HUES48 (cell line): ENCODE results near the gene DGLUCY.
"Not testable (repeated sequence)": the region's sequence is repeated elsewhere in the genome, so short reads cannot be mapped to it uniquely, and the experiment has no call there.

ENCODE experiments used
- H3K27ac ChIP-seq: one replicate; pipeline ENCODE4 v1.7.0; 2013; ENCODE audit warnings: low read depth, low read length, inconsistent platforms
- H3K27me3 ChIP-seq: 2 replicates; pipeline ENCODE4 v1.6.1; 2013; ENCODE audit warnings: mild to moderate bottlenecking, low read length; ENCODE audit not compliant: control insufficient read depth, insufficient read depth
- H3K36me3 ChIP-seq: 2 replicates; pipeline ENCODE4 v1.6.1; 2013; ENCODE audit warnings: low read length; ENCODE audit not compliant: control insufficient read depth, insufficient read depth
- H3K4me1 ChIP-seq: 2 replicates; pipeline ENCODE4 v1.6.1; 2013; ENCODE audit warnings: mild to moderate bottlenecking, low read length; ENCODE audit not compliant: control insufficient read depth, insufficient read depth
- H3K4me3 ChIP-seq: 2 replicates; pipeline ENCODE4 v1.5.1; 2013; ENCODE audit warnings: mild to moderate bottlenecking, low read depth, low read length
- H3K9ac ChIP-seq: 2 replicates; pipeline ENCODE4 v1.6.1; 2013; ENCODE audit warnings: mild to moderate bottlenecking, low read depth, low read length, moderate library complexity
- H3K9me3 ChIP-seq: 2 replicates; pipeline ENCODE4 v1.6.1; 2013; ENCODE audit warnings: low read length; ENCODE audit not compliant: control insufficient read depth, insufficient read depth

Gene DGLUCY, protein sequence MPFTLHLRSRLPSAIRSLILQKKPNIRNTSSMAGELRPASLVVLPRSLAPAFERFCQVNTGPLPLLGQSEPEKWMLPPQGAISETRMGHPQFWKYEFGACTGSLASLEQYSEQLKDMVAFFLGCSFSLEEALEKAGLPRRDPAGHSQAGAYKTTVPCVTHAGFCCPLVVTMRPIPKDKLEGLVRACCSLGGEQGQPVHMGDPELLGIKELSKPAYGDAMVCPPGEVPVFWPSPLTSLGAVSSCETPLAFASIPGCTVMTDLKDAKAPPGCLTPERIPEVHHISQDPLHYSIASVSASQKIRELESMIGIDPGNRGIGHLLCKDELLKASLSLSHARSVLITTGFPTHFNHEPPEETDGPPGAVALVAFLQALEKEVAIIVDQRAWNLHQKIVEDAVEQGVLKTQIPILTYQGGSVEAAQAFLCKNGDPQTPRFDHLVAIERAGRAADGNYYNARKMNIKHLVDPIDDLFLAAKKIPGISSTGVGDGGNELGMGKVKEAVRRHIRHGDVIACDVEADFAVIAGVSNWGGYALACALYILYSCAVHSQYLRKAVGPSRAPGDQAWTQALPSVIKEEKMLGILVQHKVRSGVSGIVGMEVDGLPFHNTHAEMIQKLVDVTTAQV

GRCh38 chr14:91113829-91114078, at the start of gene DGLUCY:
DGLUCY (plus strand) TSS chr14:91114073; CDS start chr14:91160295, 46,222 bp downstream.
- no peaks in the 10 kb centered on the region for H3K9me3 ChIP-seq
- H3K4me1 ChIP-seq, result peaks cover 34% of the 10 kb centered on the region
- H3K36me3 ChIP-seq, result no peaks in the 10 kb centered on the region
- H3K4me3 ChIP-seq, result peak within 1 kb of the TSS; percentile 42
- H3K27me3 ChIP-seq, result no peaks in the 10 kb centered on the region
- peak within 1 kb of the TSS; percentile 58 for H3K9ac ChIP-seq
- peak within 1 kb of the TSS; percentile 94 for H3K27ac ChIP-seq

DNA sequence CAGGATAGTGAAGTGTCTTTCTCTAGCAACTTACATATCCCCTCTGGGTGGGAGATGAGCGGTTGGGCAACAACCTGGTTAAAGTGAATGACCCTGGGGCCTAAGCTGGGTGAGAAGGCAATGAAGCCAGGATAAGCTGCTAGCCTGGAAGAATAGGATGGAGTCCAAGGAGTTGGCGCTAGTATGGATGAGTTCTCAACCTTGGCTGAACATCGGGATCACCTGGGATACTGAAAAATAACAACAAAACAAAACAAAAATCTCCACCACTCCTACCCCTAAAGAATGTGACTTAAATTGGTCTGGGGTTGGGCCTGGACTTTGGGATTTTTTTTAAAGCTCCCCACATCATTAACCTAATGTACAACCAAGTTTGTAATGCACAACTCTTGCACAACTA, 48.6 kb upstream of the DGLUCY start:
- Histone ChIP-seq H3K9ac (no peak overlapping the region), H3K4me3 (no peak overlapping the region), H3K9me3 (no peaks in the 10 kb centered on the region), H3K27me3 (no peaks in the 10 kb centered on the region), H3K27ac (no peak overlapping the region), H3K4me1 (0 out of 2 replicates have a peak, but pooled peaks cover 5% of the 10 kb centered on the region), H3K36me3 (no peaks in the 10 kb centered on the region)

DNA sequence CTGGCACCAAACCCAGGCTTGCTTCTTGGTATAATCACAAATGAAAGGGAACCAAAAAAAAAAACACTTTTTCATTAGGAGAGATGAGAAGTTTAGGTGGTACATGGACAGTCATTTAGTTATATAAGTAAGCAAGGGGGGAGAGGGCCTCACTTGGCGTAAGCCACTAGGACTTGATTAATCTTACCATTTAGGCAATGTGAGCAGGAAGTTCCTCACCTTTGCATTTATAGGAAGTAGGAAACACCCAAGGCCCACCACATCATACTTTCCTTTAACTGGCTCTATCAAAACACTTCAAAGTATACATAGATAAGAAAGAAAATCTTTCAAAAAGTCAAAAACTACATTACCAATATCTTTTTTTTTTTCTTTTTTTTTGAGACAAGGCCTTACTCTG, 46.7 kb upstream of the DGLUCY start:
- no peak overlapping the region for H3K27ac ChIP-seq
- H3K4me1 ChIP-seq, result no peaks in the 10 kb centered on the region
- H3K9me3 ChIP-seq, result no peaks in the 10 kb centered on the region
- no peak overlapping the region for H3K4me3 ChIP-seq
- no peak overlapping the region for H3K9ac ChIP-seq
- no peaks in the 10 kb centered on the region for H3K27me3 ChIP-seq
- H3K36me3 ChIP-seq, result no peaks in the 10 kb centered on the region

DNA sequence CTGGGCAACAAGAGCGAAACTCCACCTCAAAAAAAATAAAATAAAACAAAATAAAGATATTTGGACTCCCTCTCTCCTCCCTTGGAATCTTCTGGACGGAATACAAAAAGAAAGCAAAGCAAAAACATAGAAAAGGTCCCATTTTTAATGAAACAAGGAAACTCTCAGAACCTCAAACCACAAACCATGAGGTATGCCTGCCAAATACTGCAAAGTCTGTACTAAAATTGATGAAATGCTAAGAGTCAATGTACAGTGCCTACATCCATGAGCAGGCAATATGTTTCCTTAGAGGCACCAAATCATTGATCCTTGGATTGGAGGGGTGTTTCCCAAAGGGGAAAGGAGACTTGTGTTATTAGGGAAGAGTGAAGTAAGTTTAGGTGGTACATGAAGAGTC, 45.2 kb upstream of the DGLUCY start:
- H3K27ac ChIP-seq, result no peak overlapping the region
- H3K4me1 ChIP-seq, result no peaks in the 10 kb centered on the region
- H3K4me3 ChIP-seq, result no peak overlapping the region
- no peaks in the 10 kb centered on the region for H3K9me3 ChIP-seq
- no peaks in the 10 kb centered on the region for H3K36me3 ChIP-seq
- H3K27me3 ChIP-seq, result no peaks in the 10 kb centered on the region
- no peak overlapping the region for H3K9ac ChIP-seq

DNA sequence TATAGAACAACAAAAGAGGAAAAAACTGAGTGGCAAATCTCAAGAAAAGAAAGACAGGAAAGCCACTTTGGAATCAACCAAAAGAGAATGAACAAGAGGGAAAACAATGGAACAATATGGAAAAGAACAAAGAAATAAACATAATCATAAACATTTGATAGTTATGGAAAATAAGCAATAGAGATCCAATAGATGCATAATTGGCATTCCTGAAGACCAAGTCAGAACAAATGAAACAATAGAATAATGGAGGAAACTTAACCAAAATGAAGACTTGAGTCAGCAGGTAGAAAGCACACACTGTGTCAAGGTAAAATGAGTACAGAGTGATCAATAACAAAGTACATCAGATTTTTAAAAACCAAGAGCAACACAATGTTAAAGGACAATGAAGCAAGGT, 43.3 kb upstream of the DGLUCY start:
- Histone ChIP-seq H3K4me3 (no peak overlapping the region), H3K27ac (no peak overlapping the region), H3K36me3 (no peaks in the 10 kb centered on the region), H3K9ac (no peak overlapping the region), H3K4me1 (no peaks in the 10 kb centered on the region), H3K27me3 (no peaks in the 10 kb centered on the region), H3K9me3 (no peaks in the 10 kb centered on the region)

DNA sequence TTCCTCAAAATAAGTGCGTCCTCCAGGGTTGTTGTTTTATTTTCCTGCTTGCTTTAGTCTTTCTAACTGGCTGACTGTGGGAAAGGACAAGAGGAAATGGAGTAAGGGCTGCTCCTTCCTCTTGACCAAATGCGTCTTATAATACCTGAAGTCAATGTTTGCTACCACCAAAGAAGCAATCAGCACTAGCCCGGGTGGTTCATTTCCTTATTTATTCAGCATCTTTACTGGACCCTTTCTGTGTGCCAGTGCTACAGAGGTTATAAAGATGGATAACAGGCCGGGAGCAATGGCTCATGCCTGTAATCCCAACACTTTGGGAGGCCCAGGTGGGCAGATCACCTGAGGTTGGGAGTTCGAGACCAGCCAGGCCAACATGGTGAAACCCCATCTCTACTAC, 38.3 kb upstream of the DGLUCY start:
- Histone ChIP-seq H3K4me3 (no peak overlapping the region), H3K27me3 (no peaks in the 10 kb centered on the region), H3K36me3 (no peaks in the 10 kb centered on the region), H3K9ac (no peak overlapping the region), H3K4me1 (no peaks in the 10 kb centered on the region), H3K27ac (no peak overlapping the region), H3K9me3 (no peaks in the 10 kb centered on the region)

- Histone ChIP-seq H3K9me3 (no peaks in the 10 kb centered on the region), H3K4me3 (no peak overlapping the region), H3K27ac (no peak overlapping the region), H3K27me3 (no peaks in the 10 kb centered on the region), H3K9ac (no peak overlapping the region), H3K4me1 (no peaks in the 10 kb centered on the region), H3K36me3 (no peaks in the 10 kb centered on the region)
Measured at GRCh38 chr14:91078095-91078737, 35.7 kb upstream of the DGLUCY start.

DNA sequence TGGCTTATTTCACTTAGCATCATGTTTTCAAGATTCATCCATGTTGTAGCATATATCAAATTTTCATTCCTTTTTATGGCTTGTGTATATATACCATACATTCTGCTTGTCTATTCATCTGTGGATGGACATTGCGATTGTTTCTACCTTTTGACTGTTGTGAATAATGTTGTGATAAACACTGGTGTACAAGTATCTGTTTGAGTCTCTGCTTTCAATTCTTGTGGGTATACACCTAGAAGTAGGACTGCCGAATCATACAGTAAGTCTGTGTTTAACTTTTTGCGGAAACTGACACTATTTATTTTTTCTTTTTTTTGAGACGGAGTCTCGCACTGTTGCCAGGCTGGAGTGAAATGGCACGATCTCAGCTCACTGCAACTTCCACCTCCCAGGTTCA, 33.8 kb upstream of the DGLUCY start:
- no peaks in the 10 kb centered on the region for H3K36me3 ChIP-seq
- H3K27me3 ChIP-seq, result no peaks in the 10 kb centered on the region
- no peak overlapping the region for H3K4me3 ChIP-seq
- no peaks in the 10 kb centered on the region for H3K4me1 ChIP-seq
- H3K27ac ChIP-seq, result no peak overlapping the region
- H3K9ac ChIP-seq, result no peak overlapping the region
- H3K9me3 ChIP-seq, result no peaks in the 10 kb centered on the region

DNA sequence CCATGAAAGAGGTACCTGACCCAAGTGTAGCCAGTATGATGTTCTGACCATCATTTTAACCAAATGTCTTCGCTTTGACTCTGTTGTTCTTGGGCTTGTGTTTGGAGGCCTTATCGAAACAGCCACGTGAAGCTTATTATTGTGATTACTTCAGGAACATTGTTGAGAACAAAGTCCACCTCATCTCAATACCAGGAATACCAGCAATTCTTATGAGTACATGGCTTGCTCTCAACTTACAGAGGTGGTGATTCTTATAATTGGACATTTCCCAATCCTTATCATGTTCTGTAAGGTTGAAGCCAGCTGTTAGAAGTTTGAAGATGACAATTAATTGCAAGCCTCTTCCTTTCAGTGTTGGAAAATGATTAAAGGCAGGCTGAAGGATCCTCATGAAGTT, 31.6 kb upstream of the DGLUCY start:
- no peaks in the 10 kb centered on the region for H3K9me3 ChIP-seq
- no peak overlapping the region for H3K4me3 ChIP-seq
- H3K4me1 ChIP-seq, result no peaks in the 10 kb centered on the region
- H3K36me3 ChIP-seq, result no peaks in the 10 kb centered on the region
- H3K9ac ChIP-seq, result no peak overlapping the region
- H3K27ac ChIP-seq, result no peak overlapping the region
- H3K27me3 ChIP-seq, result no peaks in the 10 kb centered on the region

GRCh38 chr14:91084516-91084915, 29.4 kb upstream of the DGLUCY start:
- H3K36me3 ChIP-seq, result no peaks in the 10 kb centered on the region
- H3K27me3 ChIP-seq, result no peaks in the 10 kb centered on the region
- no peaks in the 10 kb centered on the region for H3K9me3 ChIP-seq
- H3K27ac ChIP-seq, result no peak overlapping the region
- no peak overlapping the region for H3K9ac ChIP-seq
- H3K4me3 ChIP-seq, result no peak overlapping the region
- H3K4me1 ChIP-seq, result no peaks in the 10 kb centered on the region

GRCh38 chr14:91087470-91087869, 26.4 kb upstream of the DGLUCY start:
- not testable (repeated sequence) for H3K9me3 ChIP-seq, H3K9ac ChIP-seq, H3K27me3 ChIP-seq, H3K36me3 ChIP-seq, H3K4me1 ChIP-seq, H3K4me3 ChIP-seq, H3K27ac ChIP-seq
